ENCODE data around the gene SBNO2. TPM values are rescaled to one million over a fixed set of nuclear protein-coding genes. Genes with fewer than 3 reads are reported as not detected.
A peak's percentile ranks its signal among the peaks of the same experiment; 100 is the strongest.

The SBNO2 gene
- total RNA-seq, 1 donor from 2014 or later: 46.4 TPM

DNA sequence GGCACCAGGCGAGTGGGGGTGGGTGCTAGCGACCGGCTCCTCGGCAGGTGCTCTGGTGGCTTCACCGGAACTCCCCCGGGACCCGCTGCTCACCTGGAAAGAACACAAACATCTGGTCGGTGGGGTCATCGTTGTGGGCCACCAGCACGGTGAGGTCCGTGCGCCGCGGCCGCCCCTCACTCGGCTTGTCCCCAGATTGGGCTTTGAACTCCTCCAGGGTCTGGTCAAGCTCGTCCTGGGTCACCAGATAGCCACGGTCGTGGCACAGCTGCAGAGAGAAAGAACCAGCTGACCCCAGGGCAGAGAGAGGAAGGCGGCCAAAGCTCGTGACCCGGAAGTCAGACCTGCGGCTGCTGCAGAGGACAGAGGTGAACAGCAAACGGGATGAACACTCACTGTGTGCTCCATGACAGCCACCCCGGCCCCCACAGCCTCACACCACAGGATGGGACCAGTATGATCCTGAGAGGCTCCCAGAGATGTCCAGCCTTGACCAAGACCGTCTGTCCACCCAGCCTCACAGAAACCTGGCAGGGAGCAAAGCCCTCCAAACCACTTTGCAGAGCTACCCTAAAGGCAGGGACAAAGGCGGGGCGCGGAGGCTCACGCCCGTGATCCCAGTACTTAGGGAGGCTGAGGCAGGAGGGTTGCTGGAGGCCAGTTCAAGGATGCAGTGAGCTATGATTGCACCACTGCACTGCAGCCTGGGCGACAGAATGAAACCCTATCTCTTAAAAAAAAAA, 80.1 kb downstream of the SBNO2 start:
- TF ChIP-seq, protein P1, sequence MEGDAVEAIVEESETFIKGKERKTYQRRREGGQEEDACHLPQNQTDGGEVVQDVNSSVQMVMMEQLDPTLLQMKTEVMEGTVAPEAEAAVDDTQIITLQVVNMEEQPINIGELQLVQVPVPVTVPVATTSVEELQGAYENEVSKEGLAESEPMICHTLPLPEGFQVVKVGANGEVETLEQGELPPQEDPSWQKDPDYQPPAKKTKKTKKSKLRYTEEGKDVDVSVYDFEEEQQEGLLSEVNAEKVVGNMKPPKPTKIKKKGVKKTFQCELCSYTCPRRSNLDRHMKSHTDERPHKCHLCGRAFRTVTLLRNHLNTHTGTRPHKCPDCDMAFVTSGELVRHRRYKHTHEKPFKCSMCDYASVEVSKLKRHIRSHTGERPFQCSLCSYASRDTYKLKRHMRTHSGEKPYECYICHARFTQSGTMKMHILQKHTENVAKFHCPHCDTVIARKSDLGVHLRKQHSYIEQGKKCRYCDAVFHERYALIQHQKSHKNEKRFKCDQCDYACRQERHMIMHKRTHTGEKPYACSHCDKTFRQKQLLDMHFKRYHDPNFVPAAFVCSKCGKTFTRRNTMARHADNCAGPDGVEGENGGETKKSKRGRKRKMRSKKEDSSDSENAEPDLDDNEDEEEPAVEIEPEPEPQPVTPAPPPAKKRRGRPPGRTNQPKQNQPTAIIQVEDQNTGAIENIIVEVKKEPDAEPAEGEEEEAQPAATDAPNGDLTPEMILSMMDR (IDR thresholded peaks at IDR 0.05; ENCODE audit: unreplicated experiment): no peak
- no peaks in the 10 kb centered on the region for H3K9me3 Mint-ChIP-seq (ENCODE audit: unreplicated experiment)
- peaks cover 9% of the 10 kb centered on the region for H3K4me1 Mint-ChIP-seq (ENCODE audit: unreplicated experiment)
- H3K27ac Mint-ChIP-seq (ENCODE audit: unreplicated experiment): no peak overlapping the region
- peak overlapping the region; percentile 91 for H3K4me3 Mint-ChIP-seq (ENCODE audit: unreplicated experiment)
- H3K27me3 Mint-ChIP-seq (ENCODE audit: unreplicated experiment): peaks cover 11% of the 10 kb centered on the region
- no peak for DNase-seq (ENCODE audit: low spot score)
- H3K36me3 Mint-ChIP-seq (ENCODE audit: low read depth, unreplicated experiment): no peaks in the 10 kb centered on the region

DNA sequence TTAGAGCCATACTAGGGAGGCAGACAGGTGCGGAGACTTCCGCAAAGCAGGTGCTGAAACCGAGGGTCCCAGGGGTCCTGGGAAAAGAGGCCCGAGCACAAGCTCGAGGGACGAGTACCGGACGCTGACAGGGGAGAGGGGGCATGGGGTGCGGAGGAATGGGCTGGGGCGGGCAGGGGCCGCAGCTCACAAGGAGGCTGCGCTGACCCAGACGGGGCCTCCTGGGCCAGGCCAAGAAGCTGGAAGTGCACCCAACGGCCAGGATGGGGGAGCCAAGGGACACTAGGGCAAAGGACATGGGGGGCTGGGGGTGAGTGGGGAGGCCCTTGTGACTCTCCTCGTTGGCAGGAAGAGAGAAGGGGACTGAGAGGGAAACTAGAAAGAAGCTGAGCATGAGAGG, 80.7 kb downstream of the SBNO2 start:
- Mint-ChIP-seq H3K27ac (ENCODE audit: unreplicated experiment) (no peak overlapping the region), H3K9me3 (ENCODE audit: unreplicated experiment) (no peaks in the 10 kb centered on the region), H3K4me1 (ENCODE audit: unreplicated experiment) (peaks cover 9% of the 10 kb centered on the region), H3K27me3 (ENCODE audit: unreplicated experiment) (peaks cover 11% of the 10 kb centered on the region), H3K36me3 (ENCODE audit: low read depth, unreplicated experiment) (no peaks in the 10 kb centered on the region), H3K4me3 (ENCODE audit: unreplicated experiment) (peak overlapping the region; percentile 76)
- TF ChIP-seq, protein P1 (IDR thresholded peaks at IDR 0.05; ENCODE audit: unreplicated experiment): no peak
- no peak for DNase-seq (ENCODE audit: low spot score)

DNA sequence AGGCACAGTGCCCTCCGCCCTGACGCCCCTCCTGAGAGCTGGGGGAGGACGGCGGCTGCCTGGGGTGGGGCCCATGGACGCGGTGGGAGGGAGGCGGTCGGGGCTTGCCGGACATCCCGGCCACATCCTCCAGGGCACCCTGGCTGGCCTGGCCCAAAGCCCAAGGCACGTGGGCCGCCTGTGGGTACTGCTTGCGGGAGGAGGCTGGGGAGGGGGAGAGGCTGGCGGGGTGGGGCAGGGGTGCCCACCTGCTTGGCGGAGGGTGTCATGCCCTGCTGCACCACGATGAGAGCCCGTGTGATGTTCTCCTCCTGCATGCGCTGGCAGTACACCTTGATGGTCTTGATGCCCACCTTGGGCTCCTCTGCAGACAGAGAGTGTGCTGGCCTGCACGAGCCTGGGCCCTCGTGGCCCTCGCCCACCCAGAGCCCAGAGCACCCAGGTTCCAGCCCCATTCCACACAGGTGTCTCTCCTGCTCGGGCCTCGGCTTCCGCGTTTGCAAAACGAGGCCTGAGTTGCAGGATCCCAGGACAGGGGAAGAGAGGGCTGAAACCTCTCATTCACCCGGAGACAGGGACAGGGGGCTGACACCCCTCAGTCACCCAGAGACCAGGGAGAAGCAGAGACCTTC, 82.4 kb downstream of the SBNO2 start:
- peaks cover 9% of the 10 kb centered on the region for H3K4me1 Mint-ChIP-seq (ENCODE audit: unreplicated experiment)
- H3K4me3 Mint-ChIP-seq (ENCODE audit: unreplicated experiment): no peak overlapping the region
- DNase-seq (ENCODE audit: low spot score): no peak
- TF ChIP-seq, protein P1 (IDR thresholded peaks at IDR 0.05; ENCODE audit: unreplicated experiment): no peak
- no peak overlapping the region for H3K27ac Mint-ChIP-seq (ENCODE audit: unreplicated experiment)
- H3K9me3 Mint-ChIP-seq (ENCODE audit: unreplicated experiment): no peaks in the 10 kb centered on the region
- H3K27me3 Mint-ChIP-seq (ENCODE audit: unreplicated experiment): peaks cover 10% of the 10 kb centered on the region
- peaks cover 4% of the 10 kb centered on the region for H3K36me3 Mint-ChIP-seq (ENCODE audit: low read depth, unreplicated experiment)

DNA sequence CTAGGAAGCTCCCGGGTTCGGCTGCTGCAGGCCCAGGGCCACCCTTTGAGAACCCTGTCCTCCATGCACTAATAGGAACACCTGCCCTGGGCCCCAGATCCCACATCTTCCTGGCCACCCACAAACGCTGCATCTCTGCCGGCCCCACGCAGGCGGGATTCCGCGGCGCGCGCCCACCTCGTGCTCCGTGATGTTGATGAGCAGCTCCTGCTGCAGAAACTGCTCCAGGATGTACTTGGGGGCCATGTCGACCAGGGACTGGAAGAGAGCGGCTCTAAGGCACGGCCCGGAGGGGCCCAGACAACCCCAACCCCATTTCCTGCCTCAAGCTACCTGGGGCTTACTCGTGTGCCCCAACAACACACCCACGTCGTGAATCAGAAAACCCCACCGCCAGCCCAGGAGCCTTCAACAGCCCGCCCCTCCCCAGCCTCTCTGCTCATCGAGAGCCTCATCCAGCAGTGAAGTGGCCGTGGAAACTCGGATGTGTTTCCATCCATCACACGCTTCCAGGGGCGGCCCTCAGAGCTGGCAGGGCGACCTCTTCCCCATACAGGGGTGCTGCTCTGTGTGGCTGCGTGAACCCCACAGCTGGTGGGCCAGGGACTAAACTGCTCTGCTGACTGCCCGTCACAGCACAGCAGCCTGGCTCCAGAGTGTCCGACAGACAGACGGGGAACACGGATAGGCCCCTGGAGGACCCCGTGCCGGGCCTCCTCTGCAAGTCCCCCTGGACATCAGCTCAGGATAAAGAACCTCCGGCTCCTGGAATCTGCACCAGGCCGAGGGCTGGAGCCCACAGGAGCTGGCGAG, 83.1 kb downstream of the SBNO2 start:
- peaks cover 9% of the 10 kb centered on the region for H3K4me1 Mint-ChIP-seq (ENCODE audit: unreplicated experiment)
- no peak for DNase-seq (ENCODE audit: low spot score)
- H3K27ac Mint-ChIP-seq (ENCODE audit: unreplicated experiment): no peak overlapping the region
- peaks cover 4% of the 10 kb centered on the region for H3K36me3 Mint-ChIP-seq (ENCODE audit: low read depth, unreplicated experiment)
- no peaks in the 10 kb centered on the region for H3K9me3 Mint-ChIP-seq (ENCODE audit: unreplicated experiment)
- TF ChIP-seq, protein P1 (IDR thresholded peaks at IDR 0.05; ENCODE audit: unreplicated experiment): no peak
- peaks cover 9% of the 10 kb centered on the region for H3K27me3 Mint-ChIP-seq (ENCODE audit: unreplicated experiment)
- no peak overlapping the region for H3K4me3 Mint-ChIP-seq (ENCODE audit: unreplicated experiment)

Data from endothelial cell (in vitro differentiated cells).